NB4 (cell line): ENCODE results near the gene GPC4.

Experiments used
- DNase-seq: peaks from one replicate; pipeline ENCODE4 v3.0.0; 2010; ENCODE audit warnings: low read depth
- H3K4me3 ChIP-seq: one replicate; pipeline ENCODE4 v1.5.1; 2011; ENCODE audit warnings: mild to moderate bottlenecking, low read depth, low read length, moderate library complexity
- CTCF ChIP-seq: IDR thresholded peaks from one replicate; pipeline ENCODE4 v1.5.1; 2012; ENCODE audit warnings: low read depth, low read length
- MAX ChIP-seq: IDR thresholded peaks from 2 replicates; pipeline ENCODE4 v1.6.1; 2011; ENCODE audit warnings: low read depth, low read length
- MYC ChIP-seq: IDR thresholded peaks from 2 replicates; pipeline ENCODE4 v1.6.1; 2011; ENCODE audit warnings: low read depth, low read length
- POLR2A ChIP-seq: IDR thresholded peaks from 2 replicates; pipeline ENCODE4 v1.6.1; 2011; ENCODE audit warnings: mild to moderate bottlenecking; ENCODE audit not compliant: insufficient read length; ENCODE audit errors: extremely low read depth

GPC4 gene

GRCh38 chrX:133444952-133445831 is 29.9 kb upstream of the GPC4 start:
- DNase-seq = peak; percentile 3
- H3K4me3 ChIP-seq = no peak overlapping the region
- no peak for TF ChIP-seq MYC
- TF ChIP-seq POLR2A = no peak
- no peak for TF ChIP-seq CTCF
- TF ChIP-seq MAX = no peak

- H3K4me3 ChIP-seq = no peak overlapping the region
- DNase-seq = no peak
- TF ChIP-seq MYC (no peak), MAX (no peak), POLR2A (no peak), CTCF (no peak)
These were observed 28.9 kb upstream of the GPC4 start for GRCh38 chrX:133444196-133444595.

- DNase-seq = no peak
- no peak overlapping the region for H3K4me3 ChIP-seq
- TF ChIP-seq POLR2A (no peak), MYC (no peak), MAX (no peak), CTCF (no peak)
These were observed 25.5 kb upstream of the GPC4 start for GRCh38 chrX:133440797-133441163.

- TF ChIP-seq MYC (no peak), CTCF (no peak), MAX (no peak), POLR2A (no peak)
These were observed 24.9 kb upstream of the GPC4 start for GRCh38 chrX:133440081-133440796.

GRCh38 chrX:133437766-133438165 is 22.5 kb upstream of the GPC4 start:
- no peak overlapping the region for H3K4me3 ChIP-seq
- no peak for TF ChIP-seq POLR2A
- no peak for TF ChIP-seq MAX
- no peak for TF ChIP-seq MYC
- no peak for TF ChIP-seq CTCF

More at GRCh38 chrX:133440081-133440796, 24.9 kb upstream of the GPC4 start:
- no peak overlapping the region for H3K4me3 ChIP-seq
- DNase-seq = no peak

More at GRCh38 chrX:133437766-133438165, 22.5 kb upstream of the GPC4 start:
- no peak for DNase-seq
